Astrocyte of the cerebellum (primary cell): ENCODE measurements around the gene TXNL4B.

Source experiments
- DNase-seq: peaks from one replicate; pipeline ENCODE4 v3.0.0-alpha.2; 2011; ENCODE audit warnings: low read depth
- H3K4me3 ChIP-seq: 2 replicates; pipeline ENCODE4 v1.5.1; 2011; ENCODE audit warnings: mild to moderate bottlenecking, low read depth, low read length, moderate library complexity
- CTCF ChIP-seq: IDR thresholded peaks from 2 replicates; pipeline ENCODE4 v1.5.1; 2012; ENCODE audit warnings: low read length, low read depth, moderate library complexity, mild to moderate bottlenecking; ENCODE audit errors: missing control alignments
- in situ Hi-C: cut with HindIII; loops from 2 replicates; pipeline ENCODE4 v1.10.0; 2017; ENCODE audit warnings: low sequenced_read_pairs

Gene TXNL4B

GRCh38 chr16:72093448-72094265 lies at the start of gene TXNL4B, which contains the start of gene DHX38:
Gene TXNL4B, minus strand, starts transcription at chr16:72093620. Its CDS starts 2,871 bp downstream, at chr16:72090749.
Gene DHX38, plus strand, starts transcription at chr16:72093847. Its CDS starts 2,311 bp downstream, at chr16:72096158.
- no peak for TF ChIP-seq CTCF
- peak; percentile 98 for DNase-seq
- peak within 1 kb of the TSS; percentile 95 for H3K4me3 ChIP-seq
- in situ Hi-C loops = no loop called here

GRCh38 chr16:72142476-72142875 lies 49.1 kb upstream of the TXNL4B start:
- DNase-seq = no peak
- H3K4me3 ChIP-seq = no peak overlapping the region
- TF ChIP-seq CTCF = no peak
- in situ Hi-C loops = no loop called here

GRCh38 chr16:72139908-72140307 lies 46.5 kb upstream of the TXNL4B start:
- no peak for TF ChIP-seq CTCF
- H3K4me3 ChIP-seq = no peak overlapping the region
- no peak for DNase-seq
- in situ Hi-C loops = no loop called here

- in situ Hi-C loops = no loop called here
- no peak overlapping the region for H3K4me3 ChIP-seq
- DNase-seq = no peak
- TF ChIP-seq CTCF = no peak
Observed at GRCh38 chr16:72138064-72138572, 44.7 kb upstream of the TXNL4B start.

- no peak overlapping the region for H3K4me3 ChIP-seq
- DNase-seq = no peak
- in situ Hi-C loops = no loop called here
- TF ChIP-seq CTCF = no peak
Observed at GRCh38 chr16:72137380-72138063, 44.1 kb upstream of the TXNL4B start.

- no peak for TF ChIP-seq CTCF
- in situ Hi-C loops = no loop called here
- DNase-seq = no peak
- no peak overlapping the region for H3K4me3 ChIP-seq
Observed at GRCh38 chr16:72134507-72134906, 41.1 kb upstream of the TXNL4B start.
